Neural progenitor cell (in vitro differentiated cells): ENCODE results near the gene TMEM236.

ENCODE experiments used
- CTCF ChIP-seq: fragments of 200-600 bp; sonication (generic); IDR thresholded peaks from 2 replicates; pipeline ENCODE4 v1.5.1; 2017; ENCODE audit warnings: antibody characterized with exemption, mild to moderate bottlenecking
- EZH2phosphoT487 ChIP-seq: fragments of 200-600 bp; sonication (generic); IDR thresholded peaks from 2 replicates; pipeline ENCODE4 v1.6.1; 2017; ENCODE audit warnings: antibody characterized with exemption

- peak; percentile 43 for TF ChIP-seq CTCF
- TF ChIP-seq EZH2phosphoT487, result no peak
Observed at GRCh38 chr10:17805921-17806577, 54.0 kb downstream of the TMEM236 start.
